Measurements from ENCODE around the gene STK32B. TPM values are rescaled to one million over a fixed set of nuclear protein-coding genes. Genes with fewer than 3 reads are reported as not detected.

STK32B gene
- total and polyA plus RNA-seq, 5 donors from 2014 or later = not detected

- Histone ChIP-seq H3K27me3 (ENCODE audit: control insufficient read depth, insufficient read depth, low read length) (peaks cover 2% of the 10 kb centered on the region), H3K27ac (ENCODE audit: insufficient read depth, low read length, poor library complexity, severe bottlenecking) (no peak overlapping the region), H3K4me1 (ENCODE audit: control insufficient read depth, insufficient read depth, low read length, poor library complexity, severe bottlenecking) (no peaks in the 10 kb centered on the region), H3K9me3 (ENCODE audit: control insufficient read depth in 2 of 2, low read length in 2 of 2) (no peaks in the 10 kb centered on the region), H3K36me3 (ENCODE audit: control insufficient read depth, insufficient read depth, low read length) (no peaks in the 10 kb centered on the region), H3K4me3 (ENCODE audit: low read depth, low read length) (no peak overlapping the region)
- Mint-ChIP-seq H3K4me1 (no peaks in the 10 kb centered on the region), H3K9me3 (peaks cover 0 to 4% (median 1%) of the 10 kb centered on the region in 7 donors), H3K27me3 (peaks cover 12% of the 10 kb centered on the region), H3K4me3 (no peak overlapping the region), H3K27ac (no peak overlapping the region), H3K36me3 (no peaks in the 10 kb centered on the region)
- no peak for ATAC-seq (ENCODE audit: low read depth in 2 of 2)
- DNase-seq = no peak
Measured at GRCh38 chr4:5211282-5211839, 160.1 kb downstream of the STK32B start.

DNA sequence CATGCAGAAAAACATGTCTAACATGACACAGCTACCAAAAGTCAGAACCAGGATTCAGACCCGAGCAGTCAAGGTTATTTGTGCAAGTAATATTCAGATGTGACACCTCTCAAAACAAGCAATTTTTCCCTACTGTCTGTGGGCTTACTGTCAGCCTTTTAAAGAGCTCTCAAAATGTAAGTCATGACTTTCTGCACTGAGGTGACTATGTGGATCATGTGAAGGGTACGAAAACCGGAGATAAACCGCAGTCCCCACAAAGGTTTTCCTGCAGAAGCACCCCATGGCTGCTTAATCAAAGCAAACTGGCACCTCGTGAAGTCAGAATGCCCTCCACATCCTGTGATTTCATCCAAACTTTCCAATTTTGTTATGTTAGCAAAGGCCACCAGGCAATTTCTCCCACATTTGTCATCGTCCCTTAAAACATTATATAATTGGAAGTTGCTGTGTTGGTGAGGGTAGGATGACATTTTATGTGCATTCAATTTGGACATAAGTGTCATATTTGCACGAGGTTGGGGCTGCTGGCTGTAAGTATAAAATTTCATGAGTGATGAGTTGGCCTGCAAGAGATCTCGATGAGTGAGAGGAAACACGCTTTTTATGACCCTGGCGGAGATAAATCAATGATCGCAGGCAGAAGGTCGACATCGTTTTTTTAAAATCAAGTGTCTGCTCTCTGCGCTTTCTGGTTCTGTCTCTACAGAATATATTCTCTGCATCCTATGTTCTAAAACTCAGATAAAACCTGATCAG lies 161.2 kb downstream of the STK32B start:
- ATAC-seq (ENCODE audit: low read depth in 2 of 2) (no peak), DNase-seq (no peak)
- Histone ChIP-seq H3K36me3 (ENCODE audit: control insufficient read depth, insufficient read depth, low read length) (no peaks in the 10 kb centered on the region), H3K27ac (ENCODE audit: insufficient read depth, low read length, poor library complexity, severe bottlenecking) (no peak overlapping the region), H3K9me3 (ENCODE audit: control insufficient read depth in 2 of 2, low read length in 2 of 2) (no peaks in the 10 kb centered on the region), H3K27me3 (ENCODE audit: control insufficient read depth, insufficient read depth, low read length) (peaks cover 2% of the 10 kb centered on the region), H3K4me3 (ENCODE audit: low read depth, low read length) (no peak overlapping the region), H3K4me1 (ENCODE audit: control insufficient read depth, insufficient read depth, low read length, poor library complexity, severe bottlenecking) (no peaks in the 10 kb centered on the region)
- Mint-ChIP-seq H3K4me1 (no peaks in the 10 kb centered on the region), H3K36me3 (no peaks in the 10 kb centered on the region), H3K27me3 (peaks cover 12% of the 10 kb centered on the region), H3K4me3 (no peak overlapping the region), H3K27ac (no peak overlapping the region), H3K9me3 (peaks cover 0 to 3% (median 1%) of the 10 kb centered on the region in 7 donors)

- no peaks in the 10 kb centered on the region for H3K36me3 Mint-ChIP-seq
- H3K27ac Mint-ChIP-seq = no peak overlapping the region
- peaks cover 2% of the 10 kb centered on the region for H3K27me3 ChIP-seq (ENCODE audit: control insufficient read depth, insufficient read depth, low read length)
- no peak for ATAC-seq (ENCODE audit: low read depth in 2 of 2)
- no peak overlapping the region for H3K4me3 ChIP-seq (ENCODE audit: low read depth, low read length)
- no peaks in the 10 kb centered on the region for H3K4me1 Mint-ChIP-seq
- no peak for DNase-seq
- H3K4me3 Mint-ChIP-seq = no peak overlapping the region
- H3K27me3 Mint-ChIP-seq = peaks cover 12% of the 10 kb centered on the region
- H3K4me1 ChIP-seq (ENCODE audit: control insufficient read depth, insufficient read depth, low read length, poor library complexity, severe bottlenecking) = no peaks in the 10 kb centered on the region
- no peaks in the 10 kb centered on the region for H3K36me3 ChIP-seq (ENCODE audit: control insufficient read depth, insufficient read depth, low read length)
- no peaks in the 10 kb centered on the region for H3K9me3 ChIP-seq (ENCODE audit: control insufficient read depth in 2 of 2, low read length in 2 of 2)
- no peak overlapping the region for H3K27ac ChIP-seq (ENCODE audit: insufficient read depth, low read length, poor library complexity, severe bottlenecking)
- H3K9me3 Mint-ChIP-seq = peaks cover 0 to 3% (median 1%) of the 10 kb centered on the region in 7 donors
Measured at GRCh38 chr4:5213087-5213595, 161.9 kb downstream of the STK32B start.

- Histone ChIP-seq H3K27ac (ENCODE audit: insufficient read depth, low read length, poor library complexity, severe bottlenecking) (no peak overlapping the region), H3K27me3 (ENCODE audit: control insufficient read depth, insufficient read depth, low read length) (peaks cover 2% of the 10 kb centered on the region), H3K4me3 (ENCODE audit: low read depth, low read length) (no peak overlapping the region), H3K9me3 (ENCODE audit: control insufficient read depth in 2 of 2, low read length in 2 of 2) (no peaks in the 10 kb centered on the region), H3K4me1 (ENCODE audit: control insufficient read depth, insufficient read depth, low read length, poor library complexity, severe bottlenecking) (no peaks in the 10 kb centered on the region), H3K36me3 (ENCODE audit: control insufficient read depth, insufficient read depth, low read length) (no peaks in the 10 kb centered on the region)
- H3K9me3 Mint-ChIP-seq = peaks cover 0 to 4% (median 0%) of the 10 kb centered on the region in 7 donors
- H3K36me3 Mint-ChIP-seq = no peaks in the 10 kb centered on the region
- ATAC-seq (ENCODE audit: low read depth in 2 of 2) = no peak
- no peak for DNase-seq
- no peaks in the 10 kb centered on the region for H3K4me1 Mint-ChIP-seq
- H3K27ac Mint-ChIP-seq = no peak overlapping the region
- no peak overlapping the region for H3K4me3 Mint-ChIP-seq
- H3K27me3 Mint-ChIP-seq = peaks cover 12% of the 10 kb centered on the region
Measured at GRCh38 chr4:5215321-5215720, 164.0 kb downstream of the STK32B start.

GRCh38 chr4:5217421-5217820 lies 166.1 kb downstream of the STK32B start:
- Histone ChIP-seq H3K4me1 (ENCODE audit: control insufficient read depth, insufficient read depth, low read length, poor library complexity, severe bottlenecking) (no peaks in the 10 kb centered on the region), H3K27ac (ENCODE audit: insufficient read depth, low read length, poor library complexity, severe bottlenecking) (no peak overlapping the region), H3K27me3 (ENCODE audit: control insufficient read depth, insufficient read depth, low read length) (no peaks in the 10 kb centered on the region), H3K36me3 (ENCODE audit: control insufficient read depth, insufficient read depth, low read length) (no peaks in the 10 kb centered on the region), H3K9me3 (ENCODE audit: control insufficient read depth in 2 of 2, low read length in 2 of 2) (peaks cover 6 to 8% of the 10 kb centered on the region in 2 experiments), H3K4me3 (ENCODE audit: low read depth, low read length) (no peak overlapping the region)
- Mint-ChIP-seq H3K27ac (no peak overlapping the region), H3K27me3 (peaks cover 12% of the 10 kb centered on the region), H3K9me3 (peaks cover 0 to 16% (median 7%) of the 10 kb centered on the region in 7 donors), H3K4me3 (no peak overlapping the region), H3K4me1 (no peaks in the 10 kb centered on the region), H3K36me3 (no peaks in the 10 kb centered on the region)
- DNase-seq (no peak), ATAC-seq (ENCODE audit: low read depth in 2 of 2) (no peak)

GRCh38 chr4:5218376-5219069 lies 167.2 kb downstream of the STK32B start:
- Histone ChIP-seq H3K4me1 (ENCODE audit: control insufficient read depth, insufficient read depth, low read length, poor library complexity, severe bottlenecking) (no peaks in the 10 kb centered on the region), H3K27ac (ENCODE audit: insufficient read depth, low read length, poor library complexity, severe bottlenecking) (no peak overlapping the region), H3K36me3 (ENCODE audit: control insufficient read depth, insufficient read depth, low read length) (no peaks in the 10 kb centered on the region), H3K27me3 (ENCODE audit: control insufficient read depth, insufficient read depth, low read length) (no peaks in the 10 kb centered on the region), H3K9me3 (ENCODE audit: control insufficient read depth in 2 of 2, low read length in 2 of 2) (peaks cover 10 to 14% of the 10 kb centered on the region in 2 experiments), H3K4me3 (ENCODE audit: low read depth, low read length) (no peak overlapping the region)
- peaks cover 0 to 20% (median 11%) of the 10 kb centered on the region in 7 donors for H3K9me3 Mint-ChIP-seq
- peaks cover 6% of the 10 kb centered on the region for H3K27me3 Mint-ChIP-seq
- no peaks in the 10 kb centered on the region for H3K4me1 Mint-ChIP-seq
- DNase-seq (no peak), ATAC-seq (ENCODE audit: low read depth in 2 of 2) (no peak)
- no peaks in the 10 kb centered on the region for H3K36me3 Mint-ChIP-seq
- no peak overlapping the region for H3K4me3 Mint-ChIP-seq
- H3K27ac Mint-ChIP-seq = no peak overlapping the region

DNA sequence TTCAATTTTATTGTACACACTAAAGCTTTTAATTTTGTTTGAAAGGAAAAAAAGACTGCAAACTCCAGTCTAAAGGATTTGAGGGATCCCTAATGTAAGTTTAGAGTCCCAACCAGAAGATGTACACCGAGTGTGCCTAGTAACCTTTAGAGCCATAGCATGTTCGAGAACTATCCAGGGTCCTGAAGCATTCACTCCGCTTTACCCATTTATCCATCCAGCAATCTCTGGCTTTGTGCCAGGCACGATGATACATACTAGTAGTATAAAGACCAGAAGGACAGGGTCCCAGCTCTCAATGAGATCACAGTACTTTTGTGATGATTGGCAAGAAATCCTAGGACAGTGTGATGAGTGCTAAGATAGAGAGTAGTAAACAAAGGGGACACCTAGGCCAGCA lies 168.7 kb downstream of the STK32B start:
- no peaks in the 10 kb centered on the region for H3K4me1 ChIP-seq (ENCODE audit: control insufficient read depth, insufficient read depth, low read length, poor library complexity, severe bottlenecking)
- H3K9me3 Mint-ChIP-seq = peaks cover 0 to 23% (median 11%) of the 10 kb centered on the region in 7 donors
- no peak overlapping the region for H3K4me3 ChIP-seq (ENCODE audit: low read depth, low read length)
- H3K4me1 Mint-ChIP-seq = no peaks in the 10 kb centered on the region
- no peak for ATAC-seq (ENCODE audit: low read depth in 2 of 2)
- no peak overlapping the region for H3K27ac Mint-ChIP-seq
- H3K4me3 Mint-ChIP-seq = no peak overlapping the region
- no peaks in the 10 kb centered on the region for H3K27me3 Mint-ChIP-seq
- no peak for DNase-seq
- H3K27ac ChIP-seq (ENCODE audit: insufficient read depth, low read length, poor library complexity, severe bottlenecking) = no peak overlapping the region
- H3K27me3 ChIP-seq (ENCODE audit: control insufficient read depth, insufficient read depth, low read length) = no peaks in the 10 kb centered on the region
- peaks cover 10 to 14% of the 10 kb centered on the region in 2 experiments for H3K9me3 ChIP-seq (ENCODE audit: control insufficient read depth in 2 of 2, low read length in 2 of 2)
- H3K36me3 ChIP-seq (ENCODE audit: control insufficient read depth, insufficient read depth, low read length) = no peaks in the 10 kb centered on the region
- no peaks in the 10 kb centered on the region for H3K36me3 Mint-ChIP-seq

Data from CD4-positive, CD25-positive, alpha-beta regulatory T cell (primary cell).